Measurements from ENCODE around the gene STXBP5L.
"Not testable (repeated sequence)": the region's sequence is repeated elsewhere in the genome, so short reads cannot be mapped to it uniquely, and the experiment has no call there.

The STXBP5L gene

DNA sequence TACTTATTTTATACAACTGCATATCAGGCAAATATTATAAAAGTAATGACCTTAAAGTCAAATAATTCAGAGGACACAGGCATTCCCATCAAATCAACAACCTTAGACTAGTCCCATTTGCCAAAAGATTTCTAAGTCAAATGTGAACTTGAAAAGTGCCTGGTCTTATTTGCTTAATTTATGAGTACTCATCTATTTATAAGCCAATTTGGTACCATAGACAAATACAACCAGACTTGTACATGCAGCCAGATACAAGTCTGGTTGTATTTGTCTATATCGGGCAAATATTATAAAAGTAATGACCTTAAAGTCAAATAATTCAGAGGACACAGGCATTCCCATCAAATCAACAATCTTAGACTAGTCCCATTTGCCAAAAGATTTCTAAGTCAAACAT lies 322.2 kb downstream of the STXBP5L start:
- DNase-seq (ENCODE audit: low read depth in 2 of 2) = not testable (repeated sequence)

GRCh38 chr3:121231872-121232271 lies 323.9 kb downstream of the STXBP5L start:
- DNase-seq (ENCODE audit: low read depth in 2 of 2) = no peak

DNA sequence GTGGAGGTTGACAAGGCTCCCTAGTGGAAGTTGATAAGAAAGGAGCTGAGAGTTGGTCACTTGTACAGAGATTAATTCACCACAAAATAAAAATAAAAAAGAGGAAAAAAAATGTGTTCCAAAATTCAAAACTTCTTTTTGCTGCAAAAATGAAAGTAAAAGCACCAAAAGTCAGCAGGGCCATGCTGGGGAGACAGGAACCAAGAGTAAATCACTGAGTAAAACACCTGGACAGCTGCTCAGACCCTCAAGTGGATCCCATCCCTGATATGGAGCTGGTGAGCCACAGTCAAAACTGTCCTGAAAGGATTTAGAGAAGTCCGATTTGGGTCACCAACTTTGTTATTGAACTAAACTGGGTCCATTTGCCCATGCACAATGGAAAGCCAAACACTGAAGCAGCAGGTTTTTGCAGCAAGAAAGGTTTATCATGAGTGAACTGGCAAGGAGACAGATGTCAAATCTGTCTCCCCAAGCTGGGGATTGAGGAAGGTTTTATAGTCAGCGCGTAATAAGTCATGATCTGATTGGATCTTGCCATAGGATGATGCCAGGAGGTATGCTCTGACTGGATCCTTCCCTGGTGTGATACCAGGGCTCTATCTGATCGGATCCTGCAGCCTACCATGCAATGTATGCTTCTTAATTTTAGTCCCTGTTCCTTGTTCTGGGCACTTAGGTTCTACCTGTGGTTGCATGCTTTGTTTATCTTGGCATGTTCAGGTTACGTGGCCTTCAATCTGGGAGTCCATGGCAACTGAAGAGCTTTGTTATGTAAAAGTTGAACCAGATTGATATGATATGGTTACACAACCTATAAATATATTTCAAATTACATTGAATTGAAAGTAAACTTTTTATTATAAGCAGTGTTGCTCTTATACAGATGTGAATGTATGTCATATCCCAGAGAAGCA lies 324.6 kb downstream of the STXBP5L start:
- no peak for DNase-seq (ENCODE audit: low read depth in 2 of 2)

DNA sequence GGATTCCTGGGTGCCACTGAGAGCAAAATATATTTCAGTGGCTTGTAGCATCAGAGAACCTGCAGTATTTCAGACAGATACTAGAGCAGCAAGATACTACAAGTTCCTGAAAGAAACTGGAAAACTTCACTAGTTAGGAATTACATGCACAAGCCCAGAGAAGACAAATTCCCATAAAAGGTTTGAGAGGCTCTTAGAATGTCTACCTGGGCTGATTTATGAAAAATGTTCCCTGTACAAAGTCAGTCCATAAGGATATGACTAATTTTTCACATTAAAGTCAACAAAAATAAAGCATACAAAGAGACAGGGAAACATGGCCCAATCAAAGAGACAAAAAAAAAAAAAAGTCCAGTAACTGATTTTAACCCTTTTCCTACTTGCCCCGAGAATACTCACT lies 335.2 kb downstream of the STXBP5L start:
- DNase-seq (ENCODE audit: low read depth in 2 of 2) = no peak

DNA sequence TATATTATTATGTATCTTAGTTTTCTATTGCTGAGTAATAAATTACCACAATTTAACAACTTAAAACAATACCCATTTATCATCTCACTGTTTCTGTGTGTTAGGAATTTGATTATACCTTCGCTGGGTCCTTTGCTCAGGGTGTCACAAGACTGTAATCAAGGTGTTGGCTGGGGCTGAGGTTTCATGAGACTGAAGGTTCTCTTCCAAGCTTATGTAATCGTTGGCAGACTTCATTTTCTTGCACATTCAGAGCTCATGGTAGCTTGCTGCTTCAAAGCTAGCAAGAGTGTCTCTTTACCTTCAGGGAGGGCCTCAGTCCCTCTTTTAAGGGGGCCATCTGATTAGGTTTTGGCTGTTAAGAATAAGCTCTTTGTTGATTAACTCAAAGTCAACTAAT lies 344.7 kb downstream of the STXBP5L start:
- DNase-seq (ENCODE audit: low read depth in 2 of 2) = no peak

DNA sequence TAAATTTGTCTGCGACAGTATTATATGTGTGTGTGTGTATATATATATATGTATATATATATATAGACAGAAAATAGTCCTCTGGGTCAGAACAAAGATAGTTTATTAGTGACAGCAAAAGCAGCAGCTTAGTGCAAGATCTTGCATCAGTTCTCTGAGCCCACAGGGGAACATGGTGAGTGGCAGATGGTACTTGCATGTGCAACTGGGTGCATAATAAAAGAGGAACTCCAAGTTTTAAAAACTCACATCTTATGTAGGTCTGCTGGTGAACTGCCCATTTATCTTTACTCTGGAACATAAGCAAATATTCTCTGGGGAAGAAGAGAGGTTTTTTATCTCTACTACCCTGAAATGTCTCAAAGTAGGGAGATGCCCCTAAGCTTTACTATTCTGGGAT lies 361.4 kb downstream of the STXBP5L start:
- DNase-seq (ENCODE audit: low read depth in 2 of 2) = no peak

DNA sequence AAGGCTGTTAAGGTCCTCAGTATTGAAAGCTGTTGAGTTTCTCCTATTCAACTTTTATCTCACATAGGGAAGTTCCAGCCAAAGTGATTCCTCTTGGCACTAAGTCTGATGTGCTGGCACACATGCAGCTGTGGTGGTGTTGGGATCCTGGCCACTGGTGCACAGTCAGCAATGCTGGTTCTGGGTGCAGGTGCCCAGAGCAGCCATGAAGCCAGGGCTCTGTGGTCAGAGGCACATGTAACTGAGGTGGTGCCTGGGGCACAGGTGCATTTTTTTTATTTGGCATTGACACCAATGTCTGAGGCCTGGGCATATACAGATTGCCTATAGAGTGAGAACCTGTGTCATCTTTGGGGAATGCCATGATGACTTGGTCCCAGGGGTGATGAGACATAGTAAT lies 366.4 kb downstream of the STXBP5L start:
- no peak for DNase-seq (ENCODE audit: low read depth in 2 of 2)

GRCh38 chr3:121295452-121295851 lies 387.4 kb downstream of the STXBP5L start:
- no peak for DNase-seq (ENCODE audit: low read depth in 2 of 2)

GRCh38 chr3:121295979-121296378 lies 388.0 kb downstream of the STXBP5L start:
- DNase-seq (ENCODE audit: low read depth in 2 of 2) = no peak

DNA sequence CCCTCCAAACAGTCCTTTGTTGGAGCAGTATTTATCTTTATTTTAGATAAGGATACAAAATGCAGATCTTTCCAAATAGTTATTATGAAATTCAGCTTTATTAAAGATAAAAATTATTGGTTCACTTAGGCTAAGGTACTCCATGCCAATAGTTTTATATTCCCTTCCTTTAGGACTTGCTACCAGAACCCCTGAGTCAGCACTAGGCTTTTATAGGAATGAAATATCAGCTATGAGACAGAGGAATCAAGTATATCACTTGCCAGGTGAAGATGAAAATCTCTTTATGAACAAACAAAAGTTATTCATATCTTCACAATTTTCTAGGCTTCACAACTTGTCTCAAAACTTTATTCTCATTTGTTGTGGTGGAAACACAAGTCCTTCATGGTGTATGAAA lies 416.3 kb downstream of the STXBP5L start:
- no peak for DNase-seq (ENCODE audit: low read depth in 2 of 2)

DNA sequence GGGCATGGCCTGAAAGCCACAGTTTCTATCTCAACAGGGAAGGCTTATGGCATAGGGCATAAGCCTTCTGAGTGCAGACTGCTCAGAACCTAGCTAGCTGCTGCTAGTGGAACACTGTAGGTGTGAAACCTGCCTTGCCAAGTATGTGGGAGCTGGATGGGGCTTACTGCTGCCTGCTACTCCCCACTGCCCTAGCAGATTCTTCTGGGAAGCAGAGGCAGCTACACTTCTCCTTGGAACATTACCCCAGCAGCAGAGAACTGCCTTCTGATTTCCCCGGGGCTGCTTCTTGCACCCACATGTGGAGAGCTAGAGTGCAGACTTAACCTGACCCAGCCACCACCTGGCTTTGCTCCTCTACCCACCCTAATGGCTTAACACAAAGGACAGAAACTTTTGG lies 422.1 kb downstream of the STXBP5L start:
- no peak for DNase-seq (ENCODE audit: low read depth in 2 of 2)

- DNase-seq (ENCODE audit: low read depth in 2 of 2) = no peak
Observed at GRCh38 chr3:121330634-121331033, 422.6 kb downstream of the STXBP5L start.

GRCh38 chr3:121355960-121356359 lies 448.0 kb downstream of the STXBP5L start:
- not testable (repeated sequence) for DNase-seq (ENCODE audit: low read depth in 2 of 2)

DNA sequence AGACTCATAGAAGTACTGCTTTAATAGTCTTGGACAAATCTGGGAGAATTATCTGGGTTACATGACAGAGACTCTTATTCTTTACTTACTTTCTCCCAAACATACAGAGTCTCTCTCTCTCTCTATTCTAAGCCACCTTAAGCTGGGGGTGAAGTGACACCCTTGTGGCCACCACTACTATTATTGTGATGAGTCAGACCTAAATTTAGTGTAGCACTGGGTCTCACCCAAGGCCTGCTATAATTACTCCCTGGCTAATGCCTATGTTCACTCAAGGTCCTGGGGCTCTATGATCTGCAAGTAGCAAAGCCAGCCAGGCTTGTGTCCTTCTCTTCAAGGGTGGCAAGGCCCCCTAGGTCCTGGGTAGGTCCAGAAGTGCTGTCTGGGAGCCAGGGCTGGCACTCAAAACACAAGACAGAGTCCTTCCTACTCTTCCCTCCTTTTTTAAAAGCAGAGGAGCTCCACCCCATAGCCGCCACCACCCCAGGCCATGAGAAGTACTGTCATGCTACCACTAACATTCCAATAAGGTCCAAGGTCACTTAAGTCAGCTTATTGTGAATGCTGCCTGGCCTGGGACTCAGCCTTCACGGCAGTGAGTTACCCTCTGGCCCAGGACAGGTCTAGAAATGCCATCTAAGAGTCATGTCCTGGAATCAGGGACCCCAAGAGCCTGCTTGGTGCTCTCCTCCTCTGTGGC lies 454.2 kb downstream of the STXBP5L start:
- DNase-seq (ENCODE audit: low read depth in 2 of 2) = no peak

- not testable (repeated sequence) for DNase-seq (ENCODE audit: low read depth in 2 of 2)
Observed at GRCh38 chr3:121388308-121388707, 480.3 kb downstream of the STXBP5L start.

- DNase-seq (ENCODE audit: low read depth in 2 of 2) = not testable (repeated sequence)
Observed at GRCh38 chr3:121395967-121396366, 488.0 kb downstream of the STXBP5L start.

DNA sequence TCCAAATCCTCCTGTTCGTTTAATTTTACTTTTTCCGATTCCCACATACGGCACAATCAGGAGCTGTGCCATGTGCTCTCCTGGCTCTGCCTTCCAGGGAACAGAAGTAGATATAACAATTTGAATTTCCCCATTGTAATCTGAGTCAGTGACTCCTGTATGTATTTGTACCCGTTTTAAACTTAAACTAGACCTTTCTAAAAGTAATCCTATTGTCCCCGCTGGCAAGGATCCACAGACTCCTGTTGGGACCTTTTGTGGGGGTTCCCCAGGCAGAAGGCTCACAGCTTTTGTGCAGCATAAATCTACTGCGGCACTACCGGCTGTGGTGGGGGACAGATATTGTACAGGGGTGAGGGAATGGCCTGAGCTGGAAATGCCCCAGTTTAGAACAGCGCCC lies 490.0 kb downstream of the STXBP5L start:
- not testable (repeated sequence) for DNase-seq (ENCODE audit: low read depth in 2 of 2)

- DNase-seq (ENCODE audit: low read depth in 2 of 2) = no peak
Observed at GRCh38 chr3:121399820-121400219, 491.8 kb downstream of the STXBP5L start.

GRCh38 chr3:121405631-121406030 lies 497.6 kb downstream of the STXBP5L start:
- DNase-seq (ENCODE audit: low read depth in 2 of 2) = no peak

GRCh38 chr3:121411523-121411922 lies 503.5 kb downstream of the STXBP5L start:
- no peak for DNase-seq (ENCODE audit: low read depth in 2 of 2)

GRCh38 chr3:121414924-121415323 lies 506.9 kb downstream of the STXBP5L start:
- no peak for DNase-seq (ENCODE audit: low read depth in 2 of 2)

- no peak for DNase-seq (ENCODE audit: low read depth in 2 of 2)
Observed at GRCh38 chr3:121418182-121418581, 510.2 kb downstream of the STXBP5L start.

GRCh38 chr3:121424549-121424948 lies 516.5 kb downstream of the STXBP5L start:
- DNase-seq (ENCODE audit: low read depth in 2 of 2) = no peak
